PFSK-1 (cell line): ENCODE data around the gene PYURF.

Experiments used
- FOXP2 ChIP-seq: optimal IDR thresholded peaks from 2 replicates; pipeline ENCODE3; 2011; ENCODE audit warnings: borderline replicate concordance, control low read depth, inconsistent platforms; ENCODE audit not compliant: insufficient read depth; ENCODE audit errors: extremely low read length, extremely low read depth
- POLR2AphosphoS5 ChIP-seq: IDR thresholded peaks from 2 replicates; pipeline ENCODE4 v1.6.1; 2012; ENCODE audit warnings: low read depth, mild to moderate bottlenecking, control low read depth, low read length, moderate library complexity
- SIN3A ChIP-seq: IDR thresholded peaks from 2 replicates; pipeline ENCODE4 v1.6.1; 2012; ENCODE audit warnings: mild to moderate bottlenecking, low read length, moderate library complexity, borderline replicate concordance; ENCODE audit not compliant: insufficient read depth
- TAF1 ChIP-seq: IDR thresholded peaks from 2 replicates; pipeline ENCODE4 v1.6.1; 2012; ENCODE audit warnings: low read length, control low read depth, borderline replicate concordance; ENCODE audit not compliant: insufficient read depth
- TF ChIP-seq, protein P1 (sequence below), 2 experiments: IDR thresholded peaks; 2 replicates each; pipeline versions ENCODE4 v1.6.1 to v1.8.0; 2011 to 2012; ENCODE audit warnings: low read depth in 2 of 2, low read length in 2 of 2, control low read depth in 1 of 2, inconsistent platforms in 1 of 2, mild to moderate bottlenecking in 1 of 2, moderate library complexity in 1 of 2; ENCODE audit not compliant: insufficient read depth in 1 of 2

The PYURF gene

DNA sequence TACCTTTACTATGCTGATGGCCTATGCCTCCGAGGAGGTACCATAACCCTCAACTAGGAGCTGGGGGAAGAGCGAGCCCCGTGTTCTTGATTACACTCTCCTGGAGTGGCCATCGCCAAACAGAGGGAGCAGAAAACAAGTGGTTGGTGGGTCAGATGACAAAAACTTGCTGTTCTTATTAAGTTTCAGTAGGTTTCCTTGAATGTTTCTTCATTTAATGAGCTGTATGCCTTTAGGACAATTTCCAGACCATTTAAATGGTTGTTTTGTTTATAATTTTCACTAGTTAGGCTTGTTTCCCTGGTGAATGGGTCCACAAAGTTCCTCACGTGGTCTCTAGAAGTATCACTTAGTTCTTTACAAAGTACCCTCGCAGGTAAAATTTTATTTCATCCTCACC, 4.7 kb downstream of the PYURF start:
- TF ChIP-seq SIN3A (no peak), FOXP2 (no peak), TAF1 (no peak), POLR2AphosphoS5 (no peak)
- TF ChIP-seq, protein P1, sequence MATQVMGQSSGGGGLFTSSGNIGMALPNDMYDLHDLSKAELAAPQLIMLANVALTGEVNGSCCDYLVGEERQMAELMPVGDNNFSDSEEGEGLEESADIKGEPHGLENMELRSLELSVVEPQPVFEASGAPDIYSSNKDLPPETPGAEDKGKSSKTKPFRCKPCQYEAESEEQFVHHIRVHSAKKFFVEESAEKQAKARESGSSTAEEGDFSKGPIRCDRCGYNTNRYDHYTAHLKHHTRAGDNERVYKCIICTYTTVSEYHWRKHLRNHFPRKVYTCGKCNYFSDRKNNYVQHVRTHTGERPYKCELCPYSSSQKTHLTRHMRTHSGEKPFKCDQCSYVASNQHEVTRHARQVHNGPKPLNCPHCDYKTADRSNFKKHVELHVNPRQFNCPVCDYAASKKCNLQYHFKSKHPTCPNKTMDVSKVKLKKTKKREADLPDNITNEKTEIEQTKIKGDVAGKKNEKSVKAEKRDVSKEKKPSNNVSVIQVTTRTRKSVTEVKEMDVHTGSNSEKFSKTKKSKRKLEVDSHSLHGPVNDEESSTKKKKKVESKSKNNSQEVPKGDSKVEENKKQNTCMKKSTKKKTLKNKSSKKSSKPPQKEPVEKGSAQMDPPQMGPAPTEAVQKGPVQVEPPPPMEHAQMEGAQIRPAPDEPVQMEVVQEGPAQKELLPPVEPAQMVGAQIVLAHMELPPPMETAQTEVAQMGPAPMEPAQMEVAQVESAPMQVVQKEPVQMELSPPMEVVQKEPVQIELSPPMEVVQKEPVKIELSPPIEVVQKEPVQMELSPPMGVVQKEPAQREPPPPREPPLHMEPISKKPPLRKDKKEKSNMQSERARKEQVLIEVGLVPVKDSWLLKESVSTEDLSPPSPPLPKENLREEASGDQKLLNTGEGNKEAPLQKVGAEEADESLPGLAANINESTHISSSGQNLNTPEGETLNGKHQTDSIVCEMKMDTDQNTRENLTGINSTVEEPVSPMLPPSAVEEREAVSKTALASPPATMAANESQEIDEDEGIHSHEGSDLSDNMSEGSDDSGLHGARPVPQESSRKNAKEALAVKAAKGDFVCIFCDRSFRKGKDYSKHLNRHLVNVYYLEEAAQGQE (IDR thresholded peaks at IDR 0.05; ENCODE audit: insufficient read depth in 1 of 2, low read depth in 2 of 2, low read length in 2 of 2) = no peak

GRCh38 chr4:88517825-88518224, 5.8 kb downstream of the PYURF start:
- TF ChIP-seq, protein P1 (IDR thresholded peaks at IDR 0.05; ENCODE audit: insufficient read depth in 1 of 2, low read depth in 2 of 2, low read length in 2 of 2) = no peak
- TF ChIP-seq FOXP2 (no peak), POLR2AphosphoS5 (no peak), SIN3A (no peak), TAF1 (no peak)

DNA sequence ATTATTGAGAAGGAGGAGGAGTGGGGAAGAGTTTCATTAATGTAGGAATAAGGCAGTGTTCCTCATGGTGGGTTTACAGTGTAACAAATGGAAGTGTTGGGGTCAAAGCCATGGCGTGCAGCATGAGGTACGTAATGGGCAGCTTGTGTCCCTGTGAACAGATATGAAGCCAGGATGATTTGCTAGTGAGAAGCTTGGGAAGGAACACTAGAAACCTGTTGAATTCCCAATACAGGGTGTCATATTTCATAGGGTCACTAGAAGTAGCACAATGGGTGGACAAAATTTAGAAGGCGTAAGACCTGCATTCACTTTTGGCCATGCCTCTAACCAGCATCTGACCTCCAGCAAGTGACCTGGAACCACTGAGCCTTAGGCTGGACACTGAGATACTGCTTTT, 6.8 kb downstream of the PYURF start:
- TF ChIP-seq, protein P1 (IDR thresholded peaks at IDR 0.05; ENCODE audit: insufficient read depth in 1 of 2, low read depth in 2 of 2, low read length in 2 of 2) = no peak
- TF ChIP-seq POLR2AphosphoS5 (no peak), SIN3A (no peak), FOXP2 (no peak), TAF1 (no peak)

DNA sequence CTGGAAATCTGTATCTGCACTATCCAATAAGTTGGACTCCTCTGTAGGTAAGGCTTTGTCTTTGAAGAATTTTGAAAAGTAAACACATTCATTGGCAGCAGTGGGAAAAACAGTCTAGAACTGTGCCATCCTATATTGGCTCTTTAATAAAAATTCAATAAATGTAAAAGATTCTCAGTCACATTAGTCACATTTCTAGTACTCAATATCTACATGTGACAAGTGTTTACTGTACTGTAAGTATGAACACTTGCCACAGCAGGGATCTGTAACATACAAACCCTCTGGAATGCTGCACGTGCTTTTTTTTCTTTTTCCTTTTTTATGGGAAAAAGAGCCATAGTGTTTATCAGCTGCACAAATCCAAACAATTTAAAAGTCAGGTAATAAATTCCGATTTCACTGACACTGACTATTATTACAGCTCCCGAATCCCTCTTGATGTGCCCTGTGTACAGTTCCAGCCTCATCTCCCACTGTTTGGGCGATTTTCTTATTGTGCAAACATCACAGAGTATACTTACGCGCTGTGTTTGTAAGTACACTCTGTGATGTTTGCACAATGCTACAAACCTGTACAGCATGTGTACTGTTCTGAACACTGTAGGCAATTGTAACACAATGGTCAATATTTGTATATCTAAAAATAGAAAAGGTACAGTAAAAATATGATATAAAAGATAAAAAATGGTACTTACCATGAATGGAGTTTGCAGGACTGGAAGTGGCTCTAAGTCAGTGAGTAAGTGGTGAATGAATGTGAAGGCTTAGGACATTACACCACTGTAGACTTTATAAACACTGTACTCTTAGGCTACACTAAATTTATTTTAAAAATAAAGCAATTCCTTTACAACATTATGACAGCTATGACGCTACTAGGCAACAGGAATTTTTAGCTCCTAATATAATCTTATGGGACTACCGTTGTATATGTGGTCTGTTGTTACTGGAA, 8.7 kb downstream of the PYURF start:
- TF ChIP-seq FOXP2 (no peak), SIN3A (no peak), TAF1 (no peak), POLR2AphosphoS5 (no peak)
- TF ChIP-seq, protein P1 (IDR thresholded peaks at IDR 0.05; ENCODE audit: insufficient read depth in 1 of 2, low read depth in 2 of 2, low read length in 2 of 2) = no peak

DNA sequence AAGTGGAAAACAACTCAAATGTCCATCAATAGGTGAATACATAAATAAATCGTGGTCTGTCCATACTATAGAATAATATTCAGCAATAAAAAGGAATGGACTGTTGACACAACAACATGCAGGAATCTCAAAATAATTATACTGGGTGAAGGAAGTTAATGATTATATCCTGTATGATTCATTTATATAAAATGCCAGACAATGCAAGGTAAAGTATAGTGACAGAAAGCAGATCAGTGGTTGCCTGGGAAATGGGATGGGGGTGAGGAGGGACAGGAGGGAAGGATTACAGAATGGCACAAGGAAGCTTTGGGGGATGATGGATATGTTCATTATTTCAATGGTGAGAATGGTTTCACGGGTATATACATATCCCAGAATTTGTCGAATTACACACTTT, 12.3 kb downstream of the PYURF start:
- TF ChIP-seq POLR2AphosphoS5 (no peak), SIN3A (no peak), FOXP2 (no peak), TAF1 (no peak)
- TF ChIP-seq, protein P1 (IDR thresholded peaks at IDR 0.05; ENCODE audit: insufficient read depth in 1 of 2, low read depth in 2 of 2, low read length in 2 of 2) = no peak
